Endothelial cell of umbilical vein (primary cell): Measurements from ENCODE around the gene COASY.

Experiments
- EZH2 ChIP-seq: IDR thresholded peaks from 2 replicates; pipeline ENCODE4 v1.6.1; 2012; ENCODE audit warnings: borderline replicate concordance, low read depth, mild to moderate bottlenecking, moderate library complexity, low read length, inconsistent platforms; ENCODE audit not compliant: severe bottlenecking
- GATA2 ChIP-seq: IDR thresholded peaks from 2 replicates; pipeline ENCODE4 v1.7.0; 2011; ENCODE audit warnings: low read depth, mild to moderate bottlenecking, moderate library complexity, mixed read lengths, low read length; ENCODE audit not compliant: insufficient read length, insufficient read depth
- POLR2A ChIP-seq: IDR thresholded peaks from 2 replicates; pipeline ENCODE4 v1.6.1; 2012; ENCODE audit warnings: low read depth, mild to moderate bottlenecking, control low read depth, low read length
- POLR2AphosphoS5 ChIP-seq: IDR thresholded peaks from 2 replicates; pipeline ENCODE4 v1.6.1; 2012; ENCODE audit warnings: low read depth, mild to moderate bottlenecking, control low read depth, low read length, moderate library complexity; ENCODE audit not compliant: insufficient read depth
- TF ChIP-seq, protein P1 (sequence below), 2 donors: IDR thresholded peaks; 1 replicate in 1 of 2; 2 replicates in 1 of 2; pipeline ENCODE4 v1.5.1; 2011; ENCODE audit warnings: low read length in 2 of 2, mild to moderate bottlenecking in 2 of 2, moderate library complexity in 2 of 2, control low read depth in 1 of 2, inconsistent platforms in 1 of 2, low read depth in 1 of 2; ENCODE audit not compliant: insufficient read depth in 1 of 2; ENCODE audit errors: extremely low read depth in 1 of 2
- TF ChIP-seq, protein P2 (sequence below): IDR thresholded peaks from 2 replicates; pipeline ENCODE4 v1.6.1; 2011; ENCODE audit not compliant: insufficient read depth, insufficient read length

DNA sequence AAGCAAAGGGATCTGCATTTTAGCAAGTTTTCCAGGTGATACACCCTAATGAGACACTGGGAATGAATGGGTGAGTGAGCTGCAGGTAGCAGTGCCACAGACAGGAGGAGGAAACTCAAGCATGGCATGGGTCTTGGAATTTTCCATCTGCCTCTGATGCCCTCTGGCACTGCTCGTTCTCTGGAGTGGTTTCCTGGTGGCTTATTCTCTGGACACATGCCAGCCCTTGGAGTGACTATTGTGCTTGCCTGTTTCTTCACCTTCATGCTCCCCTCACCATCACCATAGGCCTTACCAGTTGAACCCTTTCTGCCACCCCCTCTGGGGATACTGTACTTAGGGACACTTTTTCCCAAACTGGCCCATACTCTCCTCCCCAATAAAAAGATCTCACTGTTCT is 1.6 kb downstream of the COASY start:
- TF ChIP-seq, protein P1, sequence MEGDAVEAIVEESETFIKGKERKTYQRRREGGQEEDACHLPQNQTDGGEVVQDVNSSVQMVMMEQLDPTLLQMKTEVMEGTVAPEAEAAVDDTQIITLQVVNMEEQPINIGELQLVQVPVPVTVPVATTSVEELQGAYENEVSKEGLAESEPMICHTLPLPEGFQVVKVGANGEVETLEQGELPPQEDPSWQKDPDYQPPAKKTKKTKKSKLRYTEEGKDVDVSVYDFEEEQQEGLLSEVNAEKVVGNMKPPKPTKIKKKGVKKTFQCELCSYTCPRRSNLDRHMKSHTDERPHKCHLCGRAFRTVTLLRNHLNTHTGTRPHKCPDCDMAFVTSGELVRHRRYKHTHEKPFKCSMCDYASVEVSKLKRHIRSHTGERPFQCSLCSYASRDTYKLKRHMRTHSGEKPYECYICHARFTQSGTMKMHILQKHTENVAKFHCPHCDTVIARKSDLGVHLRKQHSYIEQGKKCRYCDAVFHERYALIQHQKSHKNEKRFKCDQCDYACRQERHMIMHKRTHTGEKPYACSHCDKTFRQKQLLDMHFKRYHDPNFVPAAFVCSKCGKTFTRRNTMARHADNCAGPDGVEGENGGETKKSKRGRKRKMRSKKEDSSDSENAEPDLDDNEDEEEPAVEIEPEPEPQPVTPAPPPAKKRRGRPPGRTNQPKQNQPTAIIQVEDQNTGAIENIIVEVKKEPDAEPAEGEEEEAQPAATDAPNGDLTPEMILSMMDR (IDR thresholded peaks at IDR 0.05; ENCODE audit: extremely low read depth in 1 of 2, insufficient read depth in 1 of 2, low read depth in 1 of 2, low read length in 2 of 2), result no peak
- TF ChIP-seq POLR2AphosphoS5 (no peak), POLR2A (no peak), GATA2 (no peak), EZH2 (no peak)
- TF ChIP-seq, protein P2, sequence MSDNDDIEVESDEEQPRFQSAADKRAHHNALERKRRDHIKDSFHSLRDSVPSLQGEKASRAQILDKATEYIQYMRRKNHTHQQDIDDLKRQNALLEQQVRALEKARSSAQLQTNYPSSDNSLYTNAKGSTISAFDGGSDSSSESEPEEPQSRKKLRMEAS, result no peak
